HG02588 (cell line): ENCODE results near the gene PDE6H.
A peak's percentile ranks its signal among the peaks of the same experiment; 100 is the strongest.

ENCODE experiments used
- ATAC-seq: cut with Tn5 transposase; IDR thresholded peaks from one replicate; pipeline ENCODE4 v1.9.1; 2021; ENCODE audit warnings: mild to moderate bottlenecking, moderate library complexity; ENCODE audit not compliant: unreplicated experiment

Gene PDE6H

GRCh38 chr12:14972816-14973215 lies at the start of gene PDE6H:
PDE6H (plus strand) TSS chr12:14973042; CDS start chr12:14978013, 4,971 bp downstream.
- ATAC-seq, result no peak

- no peak for ATAC-seq
These were observed 48.9 kb upstream of the PDE6H start for GRCh38 chr12:14923944-14924343.

GRCh38 chr12:14924541-14924940 lies 48.3 kb upstream of the PDE6H start:
- ATAC-seq, result no peak

- ATAC-seq, result no peak
These were observed 45.6 kb upstream of the PDE6H start for GRCh38 chr12:14927267-14927666.

GRCh38 chr12:14928931-14929330 lies 43.9 kb upstream of the PDE6H start:
- ATAC-seq, result no peak

- ATAC-seq, result no peak
These were observed 42.5 kb upstream of the PDE6H start for GRCh38 chr12:14930299-14930698.

GRCh38 chr12:14931359-14931758 lies 41.5 kb upstream of the PDE6H start:
- ATAC-seq, result no peak

- ATAC-seq, result no peak
These were observed 40.9 kb upstream of the PDE6H start for GRCh38 chr12:14931791-14932560.

- no peak for ATAC-seq
These were observed 38.3 kb upstream of the PDE6H start for GRCh38 chr12:14934511-14934910.

- no peak for ATAC-seq
These were observed 37.8 kb upstream of the PDE6H start for GRCh38 chr12:14935031-14935430.

GRCh38 chr12:14936224-14936861 lies 36.5 kb upstream of the PDE6H start:
- no peak for ATAC-seq

- no peak for ATAC-seq
These were observed 35.8 kb upstream of the PDE6H start for GRCh38 chr12:14937014-14937413.

GRCh38 chr12:14937689-14938088 lies 35.2 kb upstream of the PDE6H start:
- ATAC-seq, result no peak

- ATAC-seq, result no peak
These were observed 34.5 kb upstream of the PDE6H start, which contains the start of gene ERP27 for GRCh38 chr12:14938301-14938700. ERP27 (minus strand) TSS chr12:14938537; CDS start chr12:14938508, 29 bp downstream.

GRCh38 chr12:14941369-14941768 lies 31.5 kb upstream of the PDE6H start:
- ATAC-seq, result no peak

- no peak for ATAC-seq
These were observed 30.5 kb upstream of the PDE6H start for GRCh38 chr12:14942196-14942931.

GRCh38 chr12:14946162-14946561 lies 26.7 kb upstream of the PDE6H start:
- no peak for ATAC-seq

GRCh38 chr12:14946861-14947260 lies 26.0 kb upstream of the PDE6H start:
- no peak for ATAC-seq

GRCh38 chr12:14948672-14949071 lies 24.2 kb upstream of the PDE6H start:
- peak; percentile 94 for ATAC-seq

GRCh38 chr12:14949631-14950030 lies 23.2 kb upstream of the PDE6H start:
- no peak for ATAC-seq

GRCh38 chr12:14950421-14950820 lies 22.4 kb upstream of the PDE6H start:
- no peak for ATAC-seq
